Activated T-helper 2 cell treated with anti-CD3 and anti-CD28 coated beads, Interferon-gamma antibody, Interleukin-2, Interleukin-4, amounts not matched to agents 10 μg/mL and 5 μg/mL and 100 μg/mL, durations not matched to agents 14 hours and 24 hours and 36 hours (primary cell): ENCODE results near the gene CISTR. TPM values are rescaled to one million over a fixed set of nuclear protein-coding genes. Genes with fewer than 3 reads are reported as not detected.
"Not testable (repeated sequence)": the region's sequence is repeated elsewhere in the genome, so short reads cannot be mapped to it uniquely, and the experiment has no call there.

Experiments used
- DNase-seq: peaks from one replicate; pipeline ENCODE4 v3.0.0; 2021; ENCODE audit warnings: low spot score
- H3K27ac Mint-ChIP-seq: one replicate; pipeline ENCODE4 v1.8.0; 2021; ENCODE audit warnings: mixed read lengths
- H3K27me3 Mint-ChIP-seq: one replicate; pipeline ENCODE4 v1.8.0; 2021; ENCODE audit warnings: low read depth, mixed read lengths
- H3K36me3 Mint-ChIP-seq: one replicate; pipeline ENCODE4 v1.8.0; 2021; ENCODE audit warnings: low read depth, mixed read lengths
- H3K4me1 Mint-ChIP-seq: one replicate; pipeline ENCODE4 v1.8.0; 2021; ENCODE audit warnings: low read depth, mixed read lengths
- H3K4me3 Mint-ChIP-seq: one replicate; pipeline ENCODE4 v1.8.0; 2021; ENCODE audit warnings: low read depth, mild to moderate bottlenecking, moderate library complexity, mixed read lengths
- H3K9me3 Mint-ChIP-seq: one replicate; pipeline ENCODE4 v1.8.0; 2021; ENCODE audit warnings: mixed read lengths
- intact Hi-C: fragments of 100-400 bp; cut with micrococcal nuclease; formaldehyde crosslinking; loops from one replicate; pipeline ENCODE4 v1.15.1; 2023
- total RNA-seq: library from RNA; stranded (reverse); gene quantifications from 2 replicates; pipeline ENCODE4 v1.2.3, GENCODE V29; 2022

The CISTR gene
- total RNA-seq = not detected in 2 replicates

DNA sequence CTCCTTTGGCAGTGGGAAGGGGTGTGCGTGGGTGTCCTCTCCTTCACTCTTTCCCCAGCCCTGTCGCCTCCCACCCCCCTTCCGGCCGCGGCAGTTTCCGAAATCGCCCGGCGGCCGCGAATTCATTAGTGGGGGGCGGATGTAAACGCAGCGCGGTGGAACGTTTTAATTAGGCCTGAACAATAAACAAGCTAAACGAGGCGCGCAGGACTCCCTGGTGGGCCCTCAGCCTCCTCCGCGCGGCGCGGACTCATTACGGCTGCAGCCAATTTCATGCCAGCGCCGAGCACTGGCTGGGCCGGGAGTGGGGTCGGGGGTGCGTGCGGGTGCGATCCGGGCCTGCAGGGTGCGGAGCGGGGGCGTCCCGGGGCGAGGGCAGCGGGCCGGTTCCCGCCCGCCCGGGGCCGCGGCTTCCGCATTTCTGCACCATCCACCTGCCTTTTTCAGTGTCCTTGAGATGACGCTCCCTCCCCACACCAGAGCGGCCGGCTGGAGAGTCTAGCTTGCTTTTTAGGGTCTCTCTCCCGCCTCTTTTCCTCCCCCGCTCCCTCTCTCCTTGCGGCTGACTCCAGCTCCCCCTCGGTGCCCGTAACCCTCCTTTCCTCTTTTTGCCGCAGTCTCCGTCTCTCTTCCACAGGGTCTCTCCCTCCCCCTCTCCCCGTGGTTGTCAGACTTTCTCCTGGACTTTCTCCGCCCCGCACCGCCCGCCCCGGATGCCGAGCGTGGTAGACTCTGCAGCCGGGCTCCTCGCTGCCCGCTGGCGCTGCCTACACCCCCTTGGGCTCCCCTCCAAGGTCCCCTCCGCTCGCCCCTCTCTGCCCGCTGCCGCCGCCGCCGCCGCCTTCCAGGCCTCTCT lies at the start of gene CISTR:
Gene CISTR (minus strand): TSS at position 644 of the 856 bp plus-strand sequence.
- intact Hi-C loops = no loop called here
- no peak for DNase-seq
- H3K36me3 Mint-ChIP-seq = no peaks in the 10 kb centered on the region
- H3K4me3 Mint-ChIP-seq = peak within 1 kb of the TSS; percentile 48
- H3K27ac Mint-ChIP-seq = no peak within 1 kb of the TSS
- H3K4me1 Mint-ChIP-seq = peaks cover 28% of the 10 kb centered on the region
- H3K27me3 Mint-ChIP-seq = peaks cover 5% of the 10 kb centered on the region
- H3K9me3 Mint-ChIP-seq = no peaks in the 10 kb centered on the region

GRCh38 chr12:53798575-53798974 lies 46.8 kb upstream of the CISTR start:
- Mint-ChIP-seq H3K4me1 (no peaks in the 10 kb centered on the region), H3K4me3 (no peak overlapping the region), H3K27ac (no peak overlapping the region), H3K27me3 (peaks cover 31% of the 10 kb centered on the region), H3K9me3 (no peaks in the 10 kb centered on the region), H3K36me3 (no peaks in the 10 kb centered on the region)
- no peak for DNase-seq
- intact Hi-C loops = no loop called here

GRCh38 chr12:53795927-53796326 lies 44.1 kb upstream of the CISTR start:
- peaks cover 18% of the 10 kb centered on the region for H3K27me3 Mint-ChIP-seq
- DNase-seq = no peak
- intact Hi-C loops = no loop called here
- no peak overlapping the region for H3K27ac Mint-ChIP-seq
- no peak overlapping the region for H3K4me3 Mint-ChIP-seq
- no peaks in the 10 kb centered on the region for H3K36me3 Mint-ChIP-seq
- no peaks in the 10 kb centered on the region for H3K4me1 Mint-ChIP-seq
- no peaks in the 10 kb centered on the region for H3K9me3 Mint-ChIP-seq

DNA sequence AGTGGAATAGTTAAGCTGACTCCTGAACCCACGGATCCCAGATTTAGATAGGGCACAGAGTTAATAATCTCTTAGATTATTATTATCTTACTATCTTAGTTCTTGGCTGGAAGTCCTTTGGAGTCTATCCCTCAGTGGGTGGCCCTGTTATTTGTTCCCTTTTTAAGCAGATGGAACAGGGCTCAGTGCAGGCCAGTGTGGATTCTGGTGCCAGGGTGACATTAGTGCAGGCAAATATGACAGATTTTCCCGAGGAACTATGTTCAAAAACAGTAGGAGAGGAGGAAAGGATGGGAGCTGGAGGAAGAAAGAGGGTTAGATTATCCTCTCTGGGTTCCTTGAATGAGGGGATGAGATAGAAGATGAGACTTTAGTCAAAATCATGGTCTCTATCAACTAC lies 41.4 kb upstream of the CISTR start:
- Mint-ChIP-seq H3K4me3 (no peak overlapping the region), H3K27ac (no peak overlapping the region), H3K4me1 (no peaks in the 10 kb centered on the region), H3K36me3 (no peaks in the 10 kb centered on the region), H3K27me3 (peaks cover 22% of the 10 kb centered on the region), H3K9me3 (no peaks in the 10 kb centered on the region)
- intact Hi-C loops = no loop called here
- DNase-seq = no peak

GRCh38 chr12:53791735-53792326 lies 40.1 kb upstream of the CISTR start:
- Mint-ChIP-seq H3K9me3 (no peaks in the 10 kb centered on the region), H3K27ac (no peak overlapping the region), H3K4me1 (no peaks in the 10 kb centered on the region), H3K4me3 (no peak overlapping the region), H3K27me3 (peaks cover 16% of the 10 kb centered on the region), H3K36me3 (no peaks in the 10 kb centered on the region)
- intact Hi-C loops = no loop called here
- no peak for DNase-seq

DNA sequence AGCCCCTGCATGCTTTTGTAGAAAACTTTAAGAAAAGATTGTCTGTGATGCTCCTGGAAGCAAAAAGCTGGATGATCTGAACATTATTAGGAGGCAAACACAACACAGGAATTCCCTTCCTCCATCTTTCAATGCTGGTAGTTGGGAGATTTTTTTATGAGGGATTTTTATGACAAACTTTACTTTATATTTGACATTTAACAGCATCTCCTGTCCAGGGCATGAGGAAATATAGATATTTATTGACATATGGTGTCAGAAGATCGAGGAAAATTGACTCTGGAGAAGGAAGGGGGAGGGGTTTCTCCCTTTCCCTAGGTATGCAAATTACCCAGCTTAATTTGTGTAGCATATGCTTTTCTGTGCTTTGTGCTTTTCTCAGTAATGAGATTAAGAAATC lies 37.8 kb upstream of the CISTR start:
- no peak for DNase-seq
- Mint-ChIP-seq H3K9me3 (no peaks in the 10 kb centered on the region), H3K27me3 (peaks cover 24% of the 10 kb centered on the region), H3K36me3 (no peaks in the 10 kb centered on the region), H3K4me3 (no peak overlapping the region), H3K4me1 (no peaks in the 10 kb centered on the region), H3K27ac (no peak overlapping the region)
- intact Hi-C loops = no loop called here

- H3K9me3 Mint-ChIP-seq = no peaks in the 10 kb centered on the region
- no peak overlapping the region for H3K4me3 Mint-ChIP-seq
- peaks cover 24% of the 10 kb centered on the region for H3K27me3 Mint-ChIP-seq
- no peak overlapping the region for H3K27ac Mint-ChIP-seq
- no peak for DNase-seq
- intact Hi-C loops = no loop called here
- no peaks in the 10 kb centered on the region for H3K36me3 Mint-ChIP-seq
- H3K4me1 Mint-ChIP-seq = no peaks in the 10 kb centered on the region
These were observed 37.1 kb upstream of the CISTR start for GRCh38 chr12:53788892-53789291.

DNA sequence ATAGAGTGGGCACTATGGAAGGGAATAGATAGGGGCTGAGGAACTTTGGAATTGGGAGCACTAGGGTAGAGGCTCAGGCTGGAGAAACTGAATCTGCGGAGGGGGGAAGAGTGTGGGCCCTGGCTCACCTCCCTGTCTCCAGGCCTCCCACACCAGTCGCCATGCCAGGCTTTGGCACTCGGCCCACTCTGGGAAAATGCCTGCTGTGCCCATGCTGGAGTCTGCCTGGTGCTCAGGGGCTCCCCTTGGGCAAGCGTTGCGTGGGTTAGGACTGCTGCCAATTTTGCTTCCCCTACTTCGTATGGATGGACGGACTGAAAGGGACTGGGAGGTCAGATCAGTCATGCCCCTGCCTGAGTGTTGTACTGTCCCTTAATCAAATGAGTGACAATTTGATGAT lies 34.6 kb upstream of the CISTR start:
- H3K4me1 Mint-ChIP-seq = no peaks in the 10 kb centered on the region
- no peak overlapping the region for H3K27ac Mint-ChIP-seq
- no peaks in the 10 kb centered on the region for H3K9me3 Mint-ChIP-seq
- no peak overlapping the region for H3K4me3 Mint-ChIP-seq
- intact Hi-C loops = no loop called here
- no peaks in the 10 kb centered on the region for H3K36me3 Mint-ChIP-seq
- H3K27me3 Mint-ChIP-seq = peaks cover 43% of the 10 kb centered on the region
- DNase-seq = no peak

GRCh38 chr12:53785161-53785560 lies 33.4 kb upstream of the CISTR start:
- H3K27me3 Mint-ChIP-seq = peaks cover 51% of the 10 kb centered on the region
- no peak overlapping the region for H3K4me3 Mint-ChIP-seq
- H3K27ac Mint-ChIP-seq = no peak overlapping the region
- intact Hi-C loops = no loop called here
- H3K36me3 Mint-ChIP-seq = no peaks in the 10 kb centered on the region
- H3K9me3 Mint-ChIP-seq = no peaks in the 10 kb centered on the region
- DNase-seq = no peak
- no peaks in the 10 kb centered on the region for H3K4me1 Mint-ChIP-seq

DNA sequence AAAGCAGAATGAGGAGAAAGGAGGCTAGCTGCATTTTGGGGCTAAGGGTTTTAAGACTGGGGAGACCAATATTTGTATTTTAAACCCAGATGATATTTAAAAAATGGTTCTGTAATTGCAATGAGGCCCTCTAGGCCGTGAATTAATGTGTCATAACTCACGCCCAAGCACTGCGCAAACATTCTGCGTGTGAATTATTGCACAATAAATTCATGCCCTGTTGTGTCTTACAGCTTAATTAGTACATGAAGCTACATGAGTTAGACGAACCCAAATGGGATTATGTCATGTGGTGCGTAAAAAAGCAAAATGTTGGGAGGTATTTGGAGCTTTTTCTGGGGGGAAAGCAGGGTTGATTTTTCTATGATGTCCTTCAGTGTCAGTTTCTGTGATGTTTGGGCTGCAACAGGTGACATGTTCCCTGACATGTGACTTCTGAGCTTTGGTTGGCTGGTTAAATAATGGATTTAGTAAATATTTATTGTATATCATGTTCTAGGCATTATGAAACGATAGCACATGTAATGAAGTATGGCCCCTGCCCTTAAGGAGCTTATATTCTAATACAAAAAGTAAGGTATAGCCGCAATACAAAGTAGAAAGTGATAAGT lies 30.4 kb upstream of the CISTR start:
- intact Hi-C loops = no loop called here
- no peak for DNase-seq
- H3K9me3 Mint-ChIP-seq = no peaks in the 10 kb centered on the region
- H3K4me3 Mint-ChIP-seq = no peak overlapping the region
- H3K27ac Mint-ChIP-seq = no peak overlapping the region
- H3K27me3 Mint-ChIP-seq = peaks cover 41% of the 10 kb centered on the region
- no peaks in the 10 kb centered on the region for H3K36me3 Mint-ChIP-seq
- H3K4me1 Mint-ChIP-seq = no peaks in the 10 kb centered on the region

DNA sequence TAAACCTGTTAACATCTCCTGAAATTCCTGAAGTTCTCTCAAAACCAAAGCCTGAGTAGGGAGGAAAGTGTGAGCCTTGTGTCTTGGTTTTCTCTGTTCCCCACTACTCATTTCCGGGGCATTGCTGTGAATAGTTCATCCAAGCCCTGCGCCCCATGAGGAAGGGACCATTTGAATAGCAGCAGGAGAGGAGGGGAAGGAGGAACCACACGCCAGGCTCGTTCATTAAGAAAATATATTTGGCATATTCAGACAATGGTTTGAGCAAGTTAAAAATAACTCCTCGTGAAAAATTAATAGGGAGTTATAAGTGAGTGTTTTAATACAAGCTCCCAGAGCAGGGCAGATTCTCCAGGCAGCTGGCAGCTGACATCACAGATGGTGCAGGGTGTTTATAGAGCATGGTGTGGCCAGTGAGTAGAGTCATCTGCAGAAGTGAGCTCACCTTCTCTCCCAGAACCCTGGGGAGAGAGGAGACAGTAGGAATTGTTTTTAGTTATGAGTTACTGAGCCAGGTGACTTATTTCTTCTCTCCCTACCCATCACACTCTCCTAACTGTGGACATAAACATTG lies 29.5 kb upstream of the CISTR start:
- H3K36me3 Mint-ChIP-seq = no peaks in the 10 kb centered on the region
- intact Hi-C loops = no loop called here
- no peak for DNase-seq
- no peaks in the 10 kb centered on the region for H3K4me1 Mint-ChIP-seq
- peaks cover 46% of the 10 kb centered on the region for H3K27me3 Mint-ChIP-seq
- no peaks in the 10 kb centered on the region for H3K9me3 Mint-ChIP-seq
- no peak overlapping the region for H3K27ac Mint-ChIP-seq
- H3K4me3 Mint-ChIP-seq = no peak overlapping the region

DNA sequence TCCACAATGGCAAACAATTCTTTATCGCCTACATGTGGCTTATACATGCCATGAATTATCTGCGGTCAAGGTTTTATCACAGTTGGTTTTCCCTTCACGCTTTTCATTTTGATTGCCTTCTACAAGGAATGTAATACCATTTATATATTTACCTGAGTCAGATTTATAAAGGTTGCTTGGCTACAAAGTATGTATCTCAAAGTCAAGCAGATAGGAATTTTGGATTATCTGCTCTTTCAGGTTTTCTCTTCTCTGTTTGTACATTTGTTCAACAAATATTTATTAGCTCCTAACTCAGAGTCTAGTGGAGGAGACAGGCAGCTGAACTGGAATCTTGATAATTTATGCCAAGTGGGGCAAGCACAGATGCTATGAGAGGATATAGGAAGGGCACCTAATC lies 28.5 kb upstream of the CISTR start:
- Mint-ChIP-seq H3K4me1 (no peaks in the 10 kb centered on the region), H3K9me3 (no peaks in the 10 kb centered on the region), H3K36me3 (no peaks in the 10 kb centered on the region), H3K27ac (no peak overlapping the region), H3K4me3 (no peak overlapping the region), H3K27me3 (peaks cover 46% of the 10 kb centered on the region)
- DNase-seq = no peak
- intact Hi-C loops = no loop called here

- H3K27ac Mint-ChIP-seq, H3K4me3 Mint-ChIP-seq: not testable (repeated sequence)
- H3K27me3 Mint-ChIP-seq = peaks cover 46% of the 10 kb centered on the region
These were observed 27.9 kb upstream of the CISTR start for GRCh38 chr12:53779679-53780078.

More at GRCh38 chr12:53779679-53780078, 27.9 kb upstream of the CISTR start:
- H3K4me1 Mint-ChIP-seq, H3K9me3 Mint-ChIP-seq, intact Hi-C loops, H3K36me3 Mint-ChIP-seq, DNase-seq: not testable (repeated sequence)
